CD1c-positive myeloid dendritic cell (primary cell): ENCODE data around the gene TMC4.
A peak's percentile ranks its signal among the peaks of the same experiment; 100 is the strongest.

Experiments used
- DNase-seq: peaks from one replicate; pipeline ENCODE4 v3.0.0-alpha.2; 2016; ENCODE audit errors: extremely low spot score

Gene TMC4

GRCh38 chr19:54133312-54133956 is 39.5 kb downstream of the TMC4 start:
- no peak for DNase-seq

- no peak for DNase-seq
Measured at GRCh38 chr19:54129617-54129996, 43.4 kb downstream of the TMC4 start.

GRCh38 chr19:54128796-54129616 is 44.0 kb downstream of the TMC4 start:
- DNase-seq: no peak

- DNase-seq: no peak
Measured at GRCh38 chr19:54128441-54128725, 44.6 kb downstream of the TMC4 start.

- no peak for DNase-seq
Measured at GRCh38 chr19:54127688-54128440, 45.1 kb downstream of the TMC4 start.

- no peak for DNase-seq
Measured at GRCh38 chr19:54125713-54126112, 47.2 kb downstream of the TMC4 start.

GRCh38 chr19:54124393-54124792 is 48.6 kb downstream of the TMC4 start:
- no peak for DNase-seq

- no peak for DNase-seq
Measured at GRCh38 chr19:54123682-54124081, 49.3 kb downstream of the TMC4 start.

GRCh38 chr19:54121259-54121658 is 51.7 kb downstream of the TMC4 start:
- no peak for DNase-seq

- peak; percentile 99 for DNase-seq
Measured at GRCh38 chr19:54115109-54116063, 57.6 kb downstream of the TMC4 start, which contains the start of the genes PRPF31 and TFPT. Gene PRPF31, plus strand, starts transcription at chr19:54115754. Its CDS starts 2,525 bp downstream, at chr19:54118279. Gene TFPT, minus strand, starts transcription at chr19:54115657. Its CDS starts 388 bp downstream, at chr19:54115269.

GRCh38 chr19:54114340-54115108 is 58.4 kb downstream of the TMC4 start:
- DNase-seq: peak; percentile 74
